ENCODE data around the gene FCAR.
"Not testable (repeated sequence)": the region's sequence is repeated elsewhere in the genome, so short reads cannot be mapped to it uniquely, and the experiment has no call there.

FCAR gene

GRCh38 chr19:54894106-54894505 is 20.1 kb downstream of the FCAR start:
- DNase-seq (ENCODE audit: low spot score), result not testable (repeated sequence)

- DNase-seq (ENCODE audit: low spot score), result no peak
These were observed 22.0 kb downstream of the FCAR start for GRCh38 chr19:54896036-54896435.

GRCh38 chr19:54898685-54899084 is 24.6 kb downstream of the FCAR start:
- DNase-seq (ENCODE audit: low spot score), result not testable (repeated sequence)

- DNase-seq (ENCODE audit: low spot score), result not testable (repeated sequence)
These were observed 25.6 kb downstream of the FCAR start for GRCh38 chr19:54899646-54900045.

GRCh38 chr19:54901153-54901552 is 27.1 kb downstream of the FCAR start:
- not testable (repeated sequence) for DNase-seq (ENCODE audit: low spot score)

- DNase-seq (ENCODE audit: low spot score), result no peak
These were observed 28.0 kb downstream of the FCAR start for GRCh38 chr19:54902061-54902460.

- no peak for DNase-seq (ENCODE audit: low spot score)
These were observed 29.3 kb downstream of the FCAR start for GRCh38 chr19:54903303-54903702.

- DNase-seq (ENCODE audit: low spot score), result not testable (repeated sequence)
These were observed 30.2 kb downstream of the FCAR start for GRCh38 chr19:54904261-54904660.

GRCh38 chr19:54905421-54905802 is 31.4 kb downstream of the FCAR start:
- DNase-seq (ENCODE audit: low spot score), result no peak

- DNase-seq (ENCODE audit: low spot score), result no peak
These were observed 31.9 kb downstream of the FCAR start, which contains the start of gene NCR1 for GRCh38 chr19:54905803-54906511. Gene NCR1 (plus strand): TSS chr19:54906148. CDS start chr19:54906188, 40 bp downstream.

- no peak for DNase-seq (ENCODE audit: low spot score)
These were observed 32.8 kb downstream of the FCAR start for GRCh38 chr19:54906819-54907218.

- DNase-seq (ENCODE audit: low spot score), result not testable (repeated sequence)
These were observed 33.9 kb downstream of the FCAR start for GRCh38 chr19:54907899-54908298.

GRCh38 chr19:54916822-54917221 is 42.8 kb downstream of the FCAR start:
- DNase-seq (ENCODE audit: low spot score), result no peak

- no peak for DNase-seq (ENCODE audit: low spot score)
These were observed 44.5 kb downstream of the FCAR start for GRCh38 chr19:54918499-54918898.

- not testable (repeated sequence) for DNase-seq (ENCODE audit: low spot score)
These were observed 45.9 kb downstream of the FCAR start for GRCh38 chr19:54919646-54920563.

GRCh38 chr19:54921082-54921481 is 47.0 kb downstream of the FCAR start:
- DNase-seq (ENCODE audit: low spot score), result no peak

GRCh38 chr19:54923276-54923675 is 49.2 kb downstream of the FCAR start:
- no peak for DNase-seq (ENCODE audit: low spot score)

GRCh38 chr19:54928299-54928698 is 54.3 kb downstream of the FCAR start:
- DNase-seq (ENCODE audit: low spot score), result peak; percentile 4

- DNase-seq (ENCODE audit: low spot score), result no peak
These were observed 63.9 kb downstream of the FCAR start for GRCh38 chr19:54937926-54938325.

GRCh38 chr19:54938906-54939305 is 64.9 kb downstream of the FCAR start:
- DNase-seq (ENCODE audit: low spot score), result no peak

- not testable (repeated sequence) for DNase-seq (ENCODE audit: low spot score)
These were observed 65.5 kb downstream of the FCAR start for GRCh38 chr19:54939538-54939937.
